Large intestine (tissue), 3 donors: ENCODE data around the gene CRISPLD2. TPM values are rescaled to one million over a fixed set of nuclear protein-coding genes. Genes with fewer than 3 reads are reported as not detected.

Source experiments
- DNase-seq, 2 donors: peaks; one replicate each; pipeline versions ENCODE4 v3.0.0 to v3.0.0-alpha.2; 2013
- H3K27ac ChIP-seq: one replicate; pipeline ENCODE4 v1.5.1; 2013; ENCODE audit warnings: low read length
- H3K27me3 ChIP-seq: 2 replicates; pipeline ENCODE4 v1.6.1; 2013; ENCODE audit warnings: low read length; ENCODE audit not compliant: control insufficient read depth, insufficient read depth
- H3K36me3 ChIP-seq: 2 replicates; pipeline ENCODE4 v1.6.1; 2013; ENCODE audit warnings: low read length; ENCODE audit not compliant: control insufficient read depth, insufficient read depth
- H3K4me1 ChIP-seq: one replicate; pipeline ENCODE4 v1.6.1; 2013; ENCODE audit warnings: low read length; ENCODE audit not compliant: control insufficient read depth, insufficient read depth
- H3K4me3 ChIP-seq: one replicate; pipeline ENCODE4 v1.5.1; 2013; ENCODE audit warnings: low read length
- H3K9me3 ChIP-seq: one replicate; pipeline ENCODE4 v1.6.1; 2013; ENCODE audit warnings: mild to moderate bottlenecking, low read depth, low read length, moderate library complexity; ENCODE audit not compliant: control insufficient read depth
- WGBS: methylation state at CpG from one replicate; pipeline ENCODE4 v1.1.5; 2013; ENCODE audit warnings: low lambda C conversion rate; ENCODE audit not compliant: insufficient coverage; 5-methylcytosine and 5-hydroxymethylcytosine counted together
- polyA plus RNA-seq: library from polyadenylated mRNA; unstranded; fragments of 120-200 nt; gene quantifications from one replicate; pipeline ENCODE4 v1.2.1, GENCODE V29; 2013

The CRISPLD2 gene
- polyA plus RNA-seq, 1 donor, result 8.8 TPM

- peaks cover 10% of the 10 kb centered on the region for H3K36me3 ChIP-seq
- WGBS, result 100% methylated on average over 3 of the region's 17 CpGs
- no peak overlapping the region for H3K4me3 ChIP-seq
- no peaks in the 10 kb centered on the region for H3K9me3 ChIP-seq
- H3K27me3 ChIP-seq, result no peaks in the 10 kb centered on the region
- DNase-seq, result no peak
- H3K27ac ChIP-seq, result no peak overlapping the region
- no peaks in the 10 kb centered on the region for H3K4me1 ChIP-seq
These were observed 71.5 kb downstream of the CRISPLD2 start for GRCh38 chr16:84891149-84891795.

GRCh38 chr16:84892097-84892496 lies 72.3 kb downstream of the CRISPLD2 start:
- no peak overlapping the region for H3K4me3 ChIP-seq
- no peaks in the 10 kb centered on the region for H3K27me3 ChIP-seq
- no peak overlapping the region for H3K27ac ChIP-seq
- H3K9me3 ChIP-seq, result no peaks in the 10 kb centered on the region
- no peak for DNase-seq
- peaks cover 10% of the 10 kb centered on the region for H3K36me3 ChIP-seq
- no CpG with 5 or more reads among the region's 10 CpGs for WGBS
- H3K4me1 ChIP-seq, result no peaks in the 10 kb centered on the region

- peaks cover 10% of the 10 kb centered on the region for H3K36me3 ChIP-seq
- H3K4me1 ChIP-seq, result no peaks in the 10 kb centered on the region
- no peaks in the 10 kb centered on the region for H3K9me3 ChIP-seq
- no peak for DNase-seq
- no CpG with 5 or more reads among the region's 3 CpGs for WGBS
- H3K27me3 ChIP-seq, result no peaks in the 10 kb centered on the region
- no peak overlapping the region for H3K27ac ChIP-seq
- no peak overlapping the region for H3K4me3 ChIP-seq
These were observed 73.7 kb downstream of the CRISPLD2 start for GRCh38 chr16:84893467-84893848.

- Histone ChIP-seq H3K4me1 (no peaks in the 10 kb centered on the region), H3K27me3 (no peaks in the 10 kb centered on the region), H3K9me3 (no peaks in the 10 kb centered on the region), H3K4me3 (no peak overlapping the region), H3K27ac (no peak overlapping the region), H3K36me3 (peaks cover 10% of the 10 kb centered on the region)
- 95% methylated on average over 4 of the region's 12 CpGs for WGBS
- DNase-seq, result no peak
These were observed 74.2 kb downstream of the CRISPLD2 start for GRCh38 chr16:84893849-84894599.

GRCh38 chr16:84895016-84895415 lies 75.2 kb downstream of the CRISPLD2 start:
- Histone ChIP-seq H3K27me3 (no peaks in the 10 kb centered on the region), H3K9me3 (no peaks in the 10 kb centered on the region), H3K4me1 (no peaks in the 10 kb centered on the region), H3K4me3 (no peak overlapping the region), H3K36me3 (peaks cover 7% of the 10 kb centered on the region), H3K27ac (no peak overlapping the region)
- no CpG with 5 or more reads among the region's 6 CpGs for WGBS
- no peak for DNase-seq

- Histone ChIP-seq H3K4me3 (no peak overlapping the region), H3K9me3 (no peaks in the 10 kb centered on the region), H3K36me3 (peaks cover 6% of the 10 kb centered on the region), H3K4me1 (no peaks in the 10 kb centered on the region), H3K27me3 (no peaks in the 10 kb centered on the region), H3K27ac (no peak overlapping the region)
- DNase-seq, result no peak
- WGBS, result no CpG with 5 or more reads among the region's 9 CpGs
These were observed 77.1 kb downstream of the CRISPLD2 start for GRCh38 chr16:84896847-84897246.

GRCh38 chr16:84897911-84898377 lies 78.2 kb downstream of the CRISPLD2 start:
- Histone ChIP-seq H3K4me1 (no peaks in the 10 kb centered on the region), H3K9me3 (no peaks in the 10 kb centered on the region), H3K27me3 (no peaks in the 10 kb centered on the region), H3K27ac (no peak overlapping the region), H3K36me3 (peaks cover 4% of the 10 kb centered on the region), H3K4me3 (no peak overlapping the region)
- WGBS, result 60% methylated on average over 1 of the region's 15 CpGs
- no peak for DNase-seq

GRCh38 chr16:84898447-84898846 lies 78.7 kb downstream of the CRISPLD2 start:
- H3K27ac ChIP-seq, result no peak overlapping the region
- H3K4me1 ChIP-seq, result no peaks in the 10 kb centered on the region
- H3K4me3 ChIP-seq, result no peak overlapping the region
- no CpG with 5 or more reads among the region's 2 CpGs for WGBS
- no peaks in the 10 kb centered on the region for H3K27me3 ChIP-seq
- no peaks in the 10 kb centered on the region for H3K9me3 ChIP-seq
- peaks cover under 1% of the 10 kb centered on the region for H3K36me3 ChIP-seq
- DNase-seq, result no peak

GRCh38 chr16:84899414-84899813 lies 79.6 kb downstream of the CRISPLD2 start:
- Histone ChIP-seq H3K4me3 (no peak overlapping the region), H3K9me3 (no peaks in the 10 kb centered on the region), H3K36me3 (no peaks in the 10 kb centered on the region), H3K4me1 (no peaks in the 10 kb centered on the region), H3K27me3 (no peaks in the 10 kb centered on the region), H3K27ac (no peak overlapping the region)
- no CpG with 5 or more reads among the region's 8 CpGs for WGBS
- no peak for DNase-seq

- no peak for DNase-seq
- Histone ChIP-seq H3K4me1 (no peaks in the 10 kb centered on the region), H3K27ac (no peak overlapping the region), H3K9me3 (no peaks in the 10 kb centered on the region), H3K27me3 (no peaks in the 10 kb centered on the region), H3K36me3 (peaks cover 4% of the 10 kb centered on the region), H3K4me3 (no peak overlapping the region)
- no CpG with 5 or more reads among the region's 9 CpGs for WGBS
These were observed 86.2 kb downstream of the CRISPLD2 start for GRCh38 chr16:84905965-84906460.
